ENCODE results near the gene NR1D2. TPM values are rescaled to one million over a fixed set of nuclear protein-coding genes. Genes with fewer than 3 reads are reported as not detected.

NR1D2 gene
- 40.4 TPM for total RNA-seq

DNA sequence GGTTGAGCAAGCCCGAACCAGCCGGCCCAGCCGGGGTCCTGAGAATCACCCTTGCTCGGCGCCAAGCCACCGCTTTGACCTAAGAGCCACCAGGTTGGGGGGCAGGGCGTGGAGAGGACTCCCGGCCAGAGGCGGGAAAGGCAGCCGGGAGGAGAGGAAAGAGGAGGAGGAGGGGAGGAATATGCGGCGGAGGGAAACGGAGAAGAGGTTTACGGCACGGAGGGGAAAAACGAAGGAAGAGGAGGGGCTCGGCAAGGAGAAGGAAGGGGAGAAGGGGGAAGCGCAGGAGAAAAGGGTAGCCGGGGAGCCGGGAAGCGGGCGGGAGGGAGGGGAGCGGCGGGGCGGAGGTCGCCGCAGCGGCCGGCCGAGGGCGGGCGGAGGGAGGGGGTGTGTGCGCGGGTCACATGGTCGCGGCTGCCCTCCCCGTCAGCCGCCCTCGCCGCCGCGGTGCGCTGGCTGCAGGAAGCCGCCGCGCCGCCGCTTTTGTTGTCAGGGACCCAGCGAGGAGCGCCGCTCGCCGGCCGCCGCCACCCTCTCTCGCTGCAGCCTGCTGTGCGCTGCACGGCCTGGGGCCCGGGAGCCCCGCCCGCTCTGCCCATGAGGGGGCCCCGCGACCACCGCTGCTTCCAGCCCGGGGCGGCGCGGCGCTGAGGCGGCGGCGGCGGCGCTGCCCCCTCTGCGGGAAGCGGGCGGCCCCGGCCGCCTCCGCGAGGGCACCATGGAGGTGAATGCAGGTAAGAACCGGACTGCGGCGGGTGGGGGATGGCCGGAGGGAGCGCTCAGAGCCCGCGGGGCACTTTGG, at the start of gene NR1D2:
NR1D2 (plus strand) TSS at position 426 of the 802 bp plus-strand sequence; CDS start at position 719, 293 bp downstream.

DNA sequence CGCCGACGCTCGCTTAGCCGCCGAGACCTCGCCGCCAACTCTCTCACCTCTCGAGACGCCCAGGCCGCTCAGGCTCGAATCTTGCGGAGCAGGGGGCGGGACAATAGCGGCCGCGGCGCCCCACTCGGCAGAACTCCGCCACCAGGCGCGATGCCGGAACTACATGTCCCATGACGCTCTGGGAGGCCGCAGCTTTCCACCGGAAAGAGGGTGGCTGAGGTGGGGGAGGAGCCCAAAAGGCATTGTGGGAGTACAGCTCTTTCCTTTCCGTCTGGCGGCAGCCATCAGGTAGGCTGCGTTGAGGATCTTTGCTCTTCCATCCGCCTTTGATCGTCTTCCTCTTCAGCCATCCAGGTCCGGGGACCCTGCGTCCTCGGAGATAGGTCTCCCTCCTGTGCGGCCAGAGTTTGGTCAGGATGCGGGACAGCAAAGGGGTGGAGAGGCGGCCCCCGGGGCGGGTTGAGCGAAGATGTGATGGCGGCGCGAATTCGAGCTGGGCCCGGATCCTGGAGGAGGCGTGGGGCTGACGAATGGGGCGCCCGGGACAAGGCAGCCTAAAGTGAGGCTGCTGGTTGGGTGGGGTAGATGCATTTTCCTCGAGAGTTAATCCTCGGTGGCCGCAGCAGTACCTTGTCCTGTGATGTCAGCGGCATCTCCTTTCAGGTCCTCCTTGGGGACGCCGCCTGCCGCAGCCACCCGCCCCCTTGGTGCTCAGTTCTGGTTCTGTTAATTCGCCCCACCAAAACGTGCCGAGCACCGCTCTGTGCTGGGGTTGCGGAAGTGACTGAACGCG, 28.0 kb upstream of the NR1D2 start, which contains the start of the genes NKIRAS1 and RPL15:
NKIRAS1 (minus strand) TSS at position 105 of the 793 bp plus-strand sequence. CDS start 6,086 bp downstream, outside the sequence.
RPL15 (plus strand) TSS at position 247 of the 793 bp plus-strand sequence. CDS start 728 bp downstream, outside the sequence.

Other genes starting within 250 kb of the NR1D2 start
- 110 TPM for gene UBE2E1, start 139.3 kb upstream of the NR1D2 start, total RNA-seq
- gene NKIRAS1, start 28.3 kb upstream of the NR1D2 start, total RNA-seq: 9.9 TPM
- gene RPL15, start 28.2 kb upstream of the NR1D2 start, total RNA-seq: 2,869 TPM

Measured in metanephros (tissue), 1 donor.